ENCODE data around the gene HDAC5.
"Not testable (repeated sequence)": the region's sequence is repeated elsewhere in the genome, so short reads cannot be mapped to it uniquely, and the experiment has no call there.

HDAC5 gene

GRCh38 chr17:44132275-44132821 lies 8.9 kb upstream of the HDAC5 start:
- DNase-seq: no peak

- not testable (repeated sequence) for DNase-seq
Observed at GRCh38 chr17:44131372-44131771, 7.9 kb upstream of the HDAC5 start.

GRCh38 chr17:44130693-44131349 lies 7.4 kb upstream of the HDAC5 start:
- DNase-seq: no peak

GRCh38 chr17:44128383-44128782 lies 4.9 kb upstream of the HDAC5 start:
- DNase-seq: no peak

GRCh38 chr17:44124118-44124438 lies 637 bp upstream of the HDAC5 start:
- no peak for DNase-seq

GRCh38 chr17:44122816-44123355 lies 555 bp downstream of the HDAC5 start:
- DNase-seq: peak; percentile 76

DNA sequence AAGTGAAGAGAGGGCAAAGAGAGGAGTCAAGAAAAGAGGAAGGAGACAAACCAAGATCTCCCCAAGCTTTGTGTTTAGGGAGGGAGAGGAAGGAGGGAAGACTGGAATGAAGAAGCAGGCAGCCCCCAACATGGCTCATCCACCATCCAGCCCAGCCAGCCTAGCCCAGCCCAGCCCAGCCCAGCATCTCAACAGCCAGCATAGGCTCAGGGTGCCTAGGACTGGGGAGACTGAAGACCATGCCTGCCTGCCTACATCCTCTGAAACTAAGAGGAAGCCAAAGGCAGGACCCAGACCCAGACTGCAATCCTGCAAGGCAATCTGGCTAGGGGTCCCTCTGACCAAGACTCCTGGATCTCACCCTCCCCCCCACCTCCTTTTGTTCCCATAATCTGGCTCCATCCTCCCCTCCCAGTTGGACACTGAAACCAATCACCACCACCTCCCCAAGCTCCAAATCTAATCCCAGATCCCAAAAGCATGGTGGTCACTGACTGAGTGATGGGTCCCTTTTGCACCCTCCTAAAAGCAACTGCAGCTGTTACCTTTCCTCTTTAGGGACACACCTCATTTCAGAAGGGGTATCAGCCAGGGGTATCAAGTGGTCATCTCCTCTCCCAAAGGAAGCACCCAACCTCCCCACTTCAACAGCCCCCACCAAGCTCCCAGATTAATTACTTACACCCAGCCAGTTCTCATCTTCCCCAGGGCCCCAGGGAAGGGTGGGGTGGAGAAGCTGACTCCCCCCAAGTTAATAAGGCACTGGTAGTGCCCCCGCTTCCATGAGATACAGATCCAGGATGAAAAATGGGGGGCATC lies 1.2 kb downstream of the HDAC5 start:
- no peak for DNase-seq

- no peak for DNase-seq
Observed at GRCh38 chr17:44120851-44121605, 2.4 kb downstream of the HDAC5 start.

GRCh38 chr17:44120281-44120680 lies 3.2 kb downstream of the HDAC5 start:
- not testable (repeated sequence) for DNase-seq

DNA sequence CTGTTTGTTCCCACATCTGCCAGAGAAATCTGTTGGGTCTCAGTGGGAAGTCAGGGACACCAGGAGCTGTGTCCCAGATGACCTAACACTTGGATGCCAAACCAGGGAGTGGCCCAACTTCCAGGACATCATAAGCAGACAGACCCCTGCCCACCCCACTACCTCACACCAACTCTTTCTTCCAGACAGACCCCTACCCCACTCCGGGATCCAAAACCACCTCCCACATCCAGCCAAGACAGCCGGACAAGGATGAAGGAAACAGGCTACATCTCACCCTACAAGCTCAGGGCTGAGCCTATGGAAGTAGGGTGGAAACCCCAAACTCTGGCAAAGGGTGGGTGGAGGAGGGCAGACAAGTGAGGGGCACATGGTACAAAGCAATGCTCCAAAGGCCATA lies 3.6 kb downstream of the HDAC5 start:
- DNase-seq: no peak

GRCh38 chr17:44119062-44119461 lies 4.4 kb downstream of the HDAC5 start:
- DNase-seq: no peak

DNA sequence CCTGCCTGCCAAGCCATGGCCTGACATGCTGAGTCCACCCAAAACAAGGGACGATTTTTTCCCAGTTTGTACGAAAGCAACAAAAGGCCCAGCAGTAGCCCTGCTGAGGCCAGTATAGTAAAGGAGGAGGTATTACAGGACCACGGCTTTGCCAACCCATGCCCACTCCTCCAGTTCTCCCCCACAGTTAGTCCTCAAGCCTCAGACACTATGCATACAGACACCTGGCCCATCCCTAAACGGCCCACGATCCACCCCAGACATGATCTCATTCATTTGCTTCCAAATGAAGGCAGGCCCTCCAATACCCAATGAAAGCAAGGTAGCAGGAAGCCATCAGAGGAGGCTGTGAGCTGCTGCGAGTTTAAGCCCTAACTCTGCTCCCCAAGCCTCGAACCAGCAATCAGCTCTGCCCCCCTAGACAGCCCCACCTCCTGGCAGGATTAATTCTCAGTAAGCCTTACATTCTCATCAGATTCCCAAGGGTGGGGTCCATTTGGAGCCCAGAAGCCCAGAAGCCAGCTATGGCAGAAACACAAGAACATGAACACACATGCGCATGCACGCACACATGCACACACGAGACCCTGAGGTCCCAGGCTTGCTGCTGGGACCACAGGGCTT lies 4.9 kb downstream of the HDAC5 start:
- no peak for DNase-seq

DNA sequence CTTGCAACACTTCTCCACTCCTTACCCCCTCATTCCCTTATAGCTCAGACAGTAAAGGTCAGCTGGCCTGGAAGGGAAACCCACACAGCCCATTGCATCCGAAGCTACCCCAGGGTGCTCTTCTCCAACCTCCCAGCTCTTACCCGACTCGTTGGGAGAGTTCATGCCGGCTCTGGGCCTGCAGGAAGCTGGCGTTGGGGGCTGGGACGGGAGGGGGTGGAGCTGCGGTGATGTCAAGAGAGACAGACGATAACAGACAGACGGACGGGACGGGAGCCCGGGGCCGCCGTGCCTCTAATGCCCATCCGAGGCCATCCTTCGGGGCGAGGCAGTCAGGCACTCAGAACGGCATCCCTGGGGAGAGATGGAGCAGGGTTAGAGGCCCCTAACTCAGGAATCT lies 6.1 kb downstream of the HDAC5 start:
- DNase-seq: no peak

GRCh38 chr17:44115585-44116415 lies 7.6 kb downstream of the HDAC5 start:
- DNase-seq: peak; percentile 68

GRCh38 chr17:44113868-44114840 lies 9.3 kb downstream of the HDAC5 start:
- DNase-seq: no peak

- DNase-seq: no peak
Observed at GRCh38 chr17:44113382-44113781, 10.1 kb downstream of the HDAC5 start.

- DNase-seq: no peak
Observed at GRCh38 chr17:44112284-44113280, 10.9 kb downstream of the HDAC5 start.

DNA sequence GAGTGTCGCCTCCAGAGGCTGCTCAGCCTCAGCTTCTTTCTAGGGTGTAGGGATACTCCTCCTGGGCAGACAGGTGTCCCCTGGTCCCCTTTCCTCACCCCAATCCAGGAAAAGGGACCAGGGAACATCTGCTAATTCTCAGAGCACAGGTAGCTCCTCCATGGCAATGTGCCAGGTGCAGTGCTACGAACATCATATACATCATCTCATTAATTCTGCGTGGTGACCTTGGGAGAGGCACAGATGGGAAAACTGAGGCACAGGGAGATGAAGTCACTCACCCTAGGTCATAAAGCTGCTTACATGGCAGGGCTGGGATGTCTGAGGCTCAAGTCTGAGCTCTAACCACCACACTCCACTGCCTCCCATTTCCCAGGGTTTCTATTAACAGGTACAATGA lies 11.7 kb downstream of the HDAC5 start:
- no peak for DNase-seq

All from activated effector memory CD4-positive, alpha-beta T cell treated with anti-CD3 and anti-CD28 coated beads, Interleukin-2, amount 50 U/mL, for 16 hours (primary cell).